GM20000 (cell line): Measurements from ENCODE around the gene NKAIN2.

Experiments used
- DNase-seq: peaks from one replicate; pipeline ENCODE4 v3.0.0; 2012; ENCODE audit warnings: low spot score
- TF ChIP-seq, protein P1 (sequence below): IDR thresholded peaks from 2 replicates; pipeline ENCODE4 v1.5.1; 2012; ENCODE audit warnings: mild to moderate bottlenecking, control low read depth; ENCODE audit errors: extremely low read depth, missing control alignments

The NKAIN2 gene

DNA sequence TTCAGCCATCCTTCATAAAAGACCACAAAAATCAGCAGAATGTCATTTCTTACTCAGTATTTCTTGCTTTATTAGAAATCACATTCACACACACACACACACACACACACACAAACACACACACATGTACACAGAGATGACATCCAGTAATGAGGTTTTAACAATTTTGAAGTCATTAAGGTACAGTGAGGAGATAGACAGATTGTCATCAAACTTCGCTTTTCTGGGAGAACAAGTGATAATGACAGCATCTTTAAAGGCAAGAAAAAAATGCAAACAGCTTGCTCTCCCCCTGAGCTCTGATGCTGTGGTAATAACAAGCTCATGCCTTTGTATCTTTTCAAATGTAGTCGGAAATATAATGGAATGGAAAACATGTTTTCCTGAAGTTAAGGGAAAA lies 974.2 kb downstream of the NKAIN2 start:
- TF ChIP-seq, protein P1, sequence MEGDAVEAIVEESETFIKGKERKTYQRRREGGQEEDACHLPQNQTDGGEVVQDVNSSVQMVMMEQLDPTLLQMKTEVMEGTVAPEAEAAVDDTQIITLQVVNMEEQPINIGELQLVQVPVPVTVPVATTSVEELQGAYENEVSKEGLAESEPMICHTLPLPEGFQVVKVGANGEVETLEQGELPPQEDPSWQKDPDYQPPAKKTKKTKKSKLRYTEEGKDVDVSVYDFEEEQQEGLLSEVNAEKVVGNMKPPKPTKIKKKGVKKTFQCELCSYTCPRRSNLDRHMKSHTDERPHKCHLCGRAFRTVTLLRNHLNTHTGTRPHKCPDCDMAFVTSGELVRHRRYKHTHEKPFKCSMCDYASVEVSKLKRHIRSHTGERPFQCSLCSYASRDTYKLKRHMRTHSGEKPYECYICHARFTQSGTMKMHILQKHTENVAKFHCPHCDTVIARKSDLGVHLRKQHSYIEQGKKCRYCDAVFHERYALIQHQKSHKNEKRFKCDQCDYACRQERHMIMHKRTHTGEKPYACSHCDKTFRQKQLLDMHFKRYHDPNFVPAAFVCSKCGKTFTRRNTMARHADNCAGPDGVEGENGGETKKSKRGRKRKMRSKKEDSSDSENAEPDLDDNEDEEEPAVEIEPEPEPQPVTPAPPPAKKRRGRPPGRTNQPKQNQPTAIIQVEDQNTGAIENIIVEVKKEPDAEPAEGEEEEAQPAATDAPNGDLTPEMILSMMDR = no peak
- DNase-seq = no peak

DNA sequence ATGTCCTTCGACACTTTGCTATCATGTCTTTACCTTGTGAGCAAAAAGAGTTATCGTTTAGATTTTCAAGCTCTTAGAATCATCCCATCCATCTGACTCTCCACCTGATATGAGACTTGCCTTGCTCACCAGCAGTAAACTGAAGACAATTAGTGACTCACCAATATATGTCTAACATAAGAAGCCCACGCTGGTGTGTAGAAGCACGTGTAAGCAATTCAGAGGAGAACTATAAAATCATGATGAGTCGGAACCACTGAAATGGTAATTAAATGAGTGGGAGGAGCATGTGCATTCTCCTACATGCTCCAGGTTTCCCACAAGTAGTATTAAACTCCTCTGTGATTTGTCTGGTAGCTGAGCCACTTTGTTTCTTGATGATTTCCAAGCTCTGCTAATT lies 977.0 kb downstream of the NKAIN2 start:
- no peak for DNase-seq
- TF ChIP-seq, protein P1 = no peak

DNA sequence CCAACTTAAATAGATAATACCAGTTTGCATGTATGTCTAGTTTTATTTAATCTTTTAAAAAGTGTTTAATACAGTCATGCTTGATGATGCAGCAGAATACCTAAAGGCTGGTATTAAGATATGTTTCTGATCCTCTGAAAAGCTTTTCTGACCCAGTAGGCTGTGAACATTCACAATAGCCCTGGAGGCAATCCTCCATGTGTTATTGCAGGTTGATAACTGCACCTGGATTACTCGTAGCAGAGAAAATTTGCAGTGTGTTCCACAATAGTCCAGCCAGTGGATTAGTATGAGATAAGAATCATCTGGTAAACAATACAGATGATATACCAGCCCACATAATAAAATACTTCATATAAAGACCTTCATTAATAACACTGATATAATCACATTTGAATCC lies 979.7 kb downstream of the NKAIN2 start:
- TF ChIP-seq, protein P1 = no peak
- no peak for DNase-seq

GRCh38 chr6:124791156-124791555 lies 987.5 kb downstream of the NKAIN2 start:
- TF ChIP-seq, protein P1 = no peak
- no peak for DNase-seq

- TF ChIP-seq, protein P1 = no peak
- DNase-seq = no peak
These were observed 988.7 kb downstream of the NKAIN2 start for GRCh38 chr6:124792386-124792785.

GRCh38 chr6:124793398-124793797 lies 989.7 kb downstream of the NKAIN2 start:
- TF ChIP-seq, protein P1 = no peak
- no peak for DNase-seq

DNA sequence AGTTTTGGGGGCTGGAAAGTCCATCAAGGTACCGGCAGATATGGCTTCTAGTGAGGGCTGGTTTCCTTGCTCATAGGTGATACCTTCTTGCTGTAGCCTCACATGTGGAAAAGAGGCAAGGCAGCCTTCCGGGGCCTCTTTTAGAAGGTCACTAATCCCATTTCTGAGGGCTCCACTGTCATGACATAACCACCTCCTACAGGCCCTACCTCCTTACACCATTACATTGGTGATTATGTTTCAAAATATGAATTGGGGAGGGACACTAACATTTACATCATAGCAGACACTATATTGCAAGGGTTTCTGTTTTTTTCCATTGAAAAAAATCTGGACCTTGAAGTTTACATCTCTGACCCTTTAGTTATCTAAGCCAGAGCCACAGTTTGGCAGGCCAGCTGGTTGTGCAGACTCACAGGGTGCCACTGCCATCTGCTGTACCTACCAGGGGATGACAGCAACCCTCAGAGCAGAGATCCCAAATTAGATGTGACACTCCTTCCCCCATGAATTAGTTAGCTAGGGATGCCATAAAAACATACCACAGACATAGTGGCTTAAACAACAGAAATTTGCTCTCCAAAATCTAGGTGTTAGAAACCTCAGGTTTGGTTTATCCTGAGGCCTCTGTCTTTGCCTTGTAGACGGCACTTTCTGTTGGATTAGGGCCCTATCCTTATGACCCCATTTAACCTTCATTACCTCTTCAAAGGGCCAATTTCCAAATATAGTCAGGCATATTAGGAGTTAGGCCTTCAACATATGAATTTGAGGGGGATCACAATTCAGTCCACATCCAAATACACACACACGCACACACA lies 992.2 kb downstream of the NKAIN2 start:
- TF ChIP-seq, protein P1 = no peak
- no peak for DNase-seq
